ENCODE measurements around the gene RNF26. TPM values are rescaled to one million over a fixed set of nuclear protein-coding genes. Genes with fewer than 3 reads are reported as not detected.

Gene RNF26
- total RNA-seq (2022; extraction: Qiagen RNA extraction; ENCODE audit: low read depth), result 31.5 to 42.8 TPM (median 41.1 TPM) in 5 replicates

GRCh38 chr11:119334174-119334930, at the start of gene RNF26:
Gene RNF26 (plus strand): TSS chr11:119334527. CDS start chr11:119335123, 596 bp downstream.

GRCh38 chr11:119316729-119317591, 17.4 kb upstream of the RNF26 start, which contains the start of gene MCAM:
Gene MCAM (minus strand): TSS chr11:119317130. CDS start chr11:119317101, 29 bp downstream.

GRCh38 chr11:119340335-119341221, 6.3 kb downstream of the RNF26 start, which contains the start of gene C1QTNF5:
Gene C1QTNF5 (minus strand): TSS chr11:119340883. CDS start chr11:119340397, 486 bp downstream.

GRCh38 chr11:119346605-119347004, 12.3 kb downstream of the RNF26 start, which contains the start of gene MFRP:
Gene MFRP (minus strand): TSS chr11:119346705. CDS start chr11:119346513, 192 bp downstream.

GRCh38 chr11:119381181-119381988, 47.1 kb downstream of the RNF26 start, which contains the start of gene USP2:
Gene USP2 (minus strand): TSS chr11:119381690. CDS start chr11:119373480, 8,210 bp downstream.

Other genes starting within 250 kb of the RNF26 start
- gene HMBS, start 249.6 kb upstream of the RNF26 start, total RNA-seq (2022; extraction: Qiagen RNA extraction; ENCODE audit: low read depth), result 46.1 to 52.0 TPM (median 51.1 TPM) in 5 replicates
- 30.9 to 46.9 TPM (median 43.8 TPM) in 5 replicates for gene DPAGT1, start 232.7 kb upstream of the RNF26 start, total RNA-seq (2022; extraction: Qiagen RNA extraction; ENCODE audit: low read depth)
- 4.2 to 7.6 TPM (median 7.0 TPM) in 5 replicates for gene C2CD2L, start 227.2 kb upstream of the RNF26 start, total RNA-seq (2022; extraction: Qiagen RNA extraction; ENCODE audit: low read depth)
- gene HINFP, start 212.9 kb upstream of the RNF26 start, total RNA-seq (2022; extraction: Qiagen RNA extraction; ENCODE audit: low read depth), result 9.3 to 13.2 TPM (median 11.9 TPM) in 5 replicates
- 0.15 to 0.87 TPM (median 0.30 TPM) in 5 replicates for gene ABCG4, start 185.5 kb upstream of the RNF26 start, total RNA-seq (2022; extraction: Qiagen RNA extraction; ENCODE audit: low read depth)
- gene NLRX1, start 165.8 kb upstream of the RNF26 start, total RNA-seq (2022; extraction: Qiagen RNA extraction; ENCODE audit: low read depth), result 7.7 to 11.4 TPM (median 9.9 TPM) in 5 replicates
- gene NHERF4, start 149.1 kb upstream of the RNF26 start, total RNA-seq (2022; extraction: Qiagen RNA extraction; ENCODE audit: low read depth), result 0.27 to 0.45 TPM (median 0.39 TPM) in 4 of 5 replicates, not detected in the other
- 7.2 to 10.1 TPM (median 8.8 TPM) in 5 replicates for gene CBL, start 128.2 kb upstream of the RNF26 start, total RNA-seq (2022; extraction: Qiagen RNA extraction; ENCODE audit: low read depth)
- gene MCAM, start 17.4 kb upstream of the RNF26 start, total RNA-seq (2022; extraction: Qiagen RNA extraction; ENCODE audit: low read depth), result 9.5 to 12.7 TPM (median 10.9 TPM) in 5 replicates
- gene C1QTNF5, start 6.4 kb downstream of the RNF26 start, total RNA-seq (2022; extraction: Qiagen RNA extraction; ENCODE audit: low read depth), result not detected in 5 replicates
- gene MFRP, start 12.2 kb downstream of the RNF26 start, total RNA-seq (2022; extraction: Qiagen RNA extraction; ENCODE audit: low read depth), result not detected in 5 replicates
- 0.24 to 0.60 TPM (median 0.45 TPM) in 5 replicates for gene USP2, start 47.2 kb downstream of the RNF26 start, total RNA-seq (2022; extraction: Qiagen RNA extraction; ENCODE audit: low read depth)
- 8.3 to 18.2 TPM (median 12.7 TPM) in 5 replicates for gene THY1, start 88.6 kb downstream of the RNF26 start, total RNA-seq (2022; extraction: Qiagen RNA extraction; ENCODE audit: low read depth)

All from A549 treated with CpdA at 1 μM for 4 hours (cell line).